Activated CD4-positive, alpha-beta T cell treated with anti-CD3 and anti-CD28 coated beads for 4 hours (primary cell): ENCODE results near the gene CTNND2.

ENCODE experiments used
- DNase-seq, 2 donors: peaks; one replicate each; pipeline ENCODE4 v3.0.0-alpha.2; 2020

Gene CTNND2

DNA sequence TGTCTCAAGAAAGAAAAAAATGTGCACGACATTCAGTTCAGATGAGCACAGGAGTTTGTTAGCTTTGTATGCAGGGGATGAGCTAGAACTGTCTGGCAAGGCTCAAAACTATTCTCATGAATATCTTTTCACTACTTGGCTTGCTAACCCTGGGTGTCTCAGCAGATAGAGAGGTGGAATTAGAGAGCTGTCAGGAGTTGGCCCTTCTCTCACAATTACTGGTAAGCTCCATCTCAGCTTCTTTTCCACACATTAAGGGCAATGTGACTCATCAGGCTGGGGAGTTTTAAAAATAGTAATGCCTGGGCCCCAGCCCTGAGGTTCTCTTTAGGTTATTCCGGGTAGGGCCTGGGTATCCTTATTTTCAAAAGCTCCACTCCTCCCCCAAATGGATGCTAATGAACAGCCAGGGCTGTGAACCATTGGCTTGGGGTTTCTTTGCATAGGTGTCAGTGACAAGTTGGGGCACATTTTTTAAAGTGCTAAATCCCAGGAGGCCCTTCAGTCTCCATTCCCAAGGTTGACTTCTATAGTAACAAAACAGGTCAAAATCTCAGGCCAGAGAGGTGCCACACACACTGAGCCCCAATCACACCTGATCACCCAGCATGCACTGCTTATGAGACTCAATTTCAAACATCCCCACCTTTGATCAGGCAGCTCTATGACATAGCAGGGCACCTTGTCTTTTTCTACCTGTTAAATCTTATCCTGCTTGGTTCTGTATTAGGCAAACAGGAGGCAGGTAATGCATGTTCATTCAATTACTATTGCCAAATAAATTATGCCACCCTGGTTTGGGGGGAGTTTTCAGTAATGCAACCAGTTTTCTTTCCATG is 903.5 kb downstream of the CTNND2 start:
- DNase-seq = no peak

DNA sequence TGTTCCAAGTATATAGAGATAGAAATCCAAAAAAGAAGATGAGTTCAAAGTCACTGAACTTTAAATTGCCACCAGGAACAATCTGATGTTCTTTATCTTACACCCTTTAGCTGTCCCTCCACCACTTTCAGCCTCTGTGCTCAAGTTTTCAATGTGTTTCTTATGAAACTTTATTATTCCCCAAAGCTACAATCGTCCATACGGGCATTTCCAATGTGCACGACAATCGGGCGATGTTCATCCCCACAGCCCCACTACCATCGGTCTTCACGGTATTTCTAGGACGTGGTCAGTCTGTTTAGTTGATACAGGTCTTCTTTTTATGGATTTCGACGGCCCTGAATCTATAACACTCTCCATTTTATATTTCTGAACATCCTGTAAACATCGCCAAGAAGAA is 904.5 kb downstream of the CTNND2 start:
- DNase-seq = no peak

DNA sequence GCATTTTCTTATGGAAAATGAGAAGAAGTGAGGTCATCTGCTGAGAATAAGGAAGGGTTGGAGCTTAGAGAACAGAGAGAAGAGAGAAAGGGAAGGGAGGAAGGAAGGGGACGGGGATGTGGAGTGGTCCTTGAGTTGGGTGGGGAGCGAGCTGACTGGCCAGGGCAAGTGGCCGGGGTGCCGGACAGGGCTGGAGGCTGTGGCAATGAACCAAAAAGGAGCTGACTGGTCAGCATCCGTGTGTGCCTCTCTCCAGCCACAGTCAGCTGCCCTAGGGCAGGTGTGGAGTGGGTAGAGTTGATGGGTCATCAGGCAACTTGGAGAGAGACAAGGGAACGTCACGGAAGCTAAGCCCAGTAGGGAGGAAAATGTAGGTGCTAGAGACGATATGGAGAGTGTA is 908.4 kb downstream of the CTNND2 start:
- no peak for DNase-seq

DNA sequence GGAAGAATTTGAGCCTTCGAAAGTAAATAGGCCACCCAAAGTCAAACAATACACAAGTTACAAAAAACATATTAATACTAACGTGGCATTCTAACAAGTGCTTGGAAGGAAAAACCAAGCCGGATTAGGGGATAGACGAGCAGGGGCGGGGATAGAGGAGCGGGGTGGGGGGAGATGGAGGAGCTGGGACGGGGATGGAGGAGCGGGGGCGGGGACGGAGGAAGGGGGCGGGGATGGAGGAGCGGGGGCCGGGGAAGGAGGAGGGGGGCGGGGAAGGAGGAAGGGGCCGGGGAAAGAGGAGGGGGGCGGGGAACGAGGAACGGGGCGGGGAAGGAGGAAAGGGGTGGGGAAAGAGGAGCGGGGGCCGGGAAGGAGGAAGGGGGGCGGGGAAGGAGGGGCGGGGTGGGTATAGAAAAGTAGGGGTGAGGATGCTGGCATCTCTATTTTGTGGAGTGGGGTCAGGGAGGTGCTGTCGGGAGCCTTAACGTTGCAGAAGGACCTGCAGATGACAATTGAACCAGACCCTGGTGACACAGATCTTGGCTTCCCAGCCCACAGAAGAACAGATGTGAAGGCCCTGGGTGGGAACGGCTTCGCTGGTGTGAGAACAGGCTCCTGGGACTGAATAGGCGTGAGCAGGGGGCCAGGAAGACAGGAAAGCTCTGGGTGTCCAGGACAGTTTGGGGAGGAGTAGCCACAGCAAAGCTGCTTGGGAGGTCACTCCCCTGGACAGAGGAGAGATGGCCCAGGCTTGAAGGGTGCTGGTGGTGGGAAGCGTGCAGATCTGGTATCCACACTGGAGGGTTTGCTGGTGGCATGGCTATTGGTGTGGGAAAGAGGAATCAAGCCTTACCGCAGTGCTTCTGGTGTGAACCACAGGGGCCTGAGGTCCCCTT is 909.9 kb downstream of the CTNND2 start:
- DNase-seq = no peak

DNA sequence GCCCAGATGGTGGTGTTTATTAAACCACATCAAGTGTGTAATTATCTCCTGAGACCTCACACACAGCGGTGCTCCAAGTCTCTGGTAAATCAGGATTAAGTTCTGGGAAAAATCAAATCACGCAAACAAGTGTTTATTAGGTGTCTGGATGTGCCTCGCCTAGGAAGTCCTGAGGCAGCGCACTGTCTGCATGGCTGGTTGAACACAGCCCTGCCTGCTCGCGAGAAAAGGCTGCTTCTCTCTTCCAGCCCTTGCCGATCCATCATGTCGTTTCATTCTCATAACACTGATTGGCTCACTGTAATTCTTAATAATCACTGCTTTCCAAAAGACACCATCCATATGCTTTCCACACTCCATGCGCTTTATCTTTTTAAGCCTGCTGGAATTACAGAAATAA is 913.6 kb downstream of the CTNND2 start:
- no peak for DNase-seq

DNA sequence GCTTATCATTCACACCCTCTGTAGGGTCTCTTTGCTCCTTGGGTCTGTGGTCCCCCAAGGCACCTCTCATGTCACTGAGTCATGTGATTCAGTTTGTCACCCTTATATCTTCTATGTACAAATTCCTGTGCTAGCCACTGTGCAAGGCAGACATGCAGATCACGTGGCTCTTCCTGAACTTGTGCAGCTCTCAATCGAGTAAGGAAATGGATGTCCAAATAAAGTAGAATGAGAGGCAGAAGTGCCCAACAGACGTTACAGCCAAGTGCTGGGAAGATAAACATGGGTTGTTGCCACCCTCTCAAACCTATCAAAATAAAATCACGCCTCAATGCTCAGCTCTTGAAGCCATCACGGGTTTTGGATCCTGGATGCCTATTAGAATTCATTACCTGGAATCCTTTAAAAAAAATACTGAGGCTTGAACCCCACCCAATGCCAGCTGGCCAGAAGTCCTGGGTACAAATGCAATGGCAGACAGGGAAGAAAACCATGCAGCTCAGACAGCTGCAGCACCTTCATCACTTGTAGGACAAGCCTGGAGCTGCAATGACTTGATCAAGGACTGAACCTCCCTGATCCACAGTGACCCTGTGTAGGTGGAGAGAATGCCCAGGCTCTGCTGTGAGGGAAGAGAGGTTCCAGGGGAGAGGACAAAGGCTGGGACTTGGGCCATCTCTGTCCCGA is 914.5 kb downstream of the CTNND2 start:
- DNase-seq = no peak

DNA sequence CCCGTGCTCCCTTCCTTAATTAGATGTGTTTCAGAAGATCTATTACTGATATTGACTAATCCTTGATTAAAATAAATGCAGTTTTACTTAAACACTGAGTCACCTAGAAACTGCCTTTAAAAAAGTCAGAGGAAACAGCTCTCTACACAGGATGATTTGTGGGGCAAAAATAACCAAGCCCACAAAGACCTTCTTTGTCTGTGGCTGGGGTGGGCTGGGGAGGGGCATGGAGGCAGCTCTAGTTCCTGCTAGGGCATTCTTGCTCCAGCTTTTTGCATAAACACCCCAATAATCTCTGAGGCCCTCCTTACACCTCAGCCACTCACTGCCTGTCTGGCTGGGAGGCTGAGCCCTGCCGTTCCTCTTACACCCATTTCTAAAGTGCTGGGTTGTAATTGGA is 915.6 kb downstream of the CTNND2 start:
- DNase-seq = no peak

DNA sequence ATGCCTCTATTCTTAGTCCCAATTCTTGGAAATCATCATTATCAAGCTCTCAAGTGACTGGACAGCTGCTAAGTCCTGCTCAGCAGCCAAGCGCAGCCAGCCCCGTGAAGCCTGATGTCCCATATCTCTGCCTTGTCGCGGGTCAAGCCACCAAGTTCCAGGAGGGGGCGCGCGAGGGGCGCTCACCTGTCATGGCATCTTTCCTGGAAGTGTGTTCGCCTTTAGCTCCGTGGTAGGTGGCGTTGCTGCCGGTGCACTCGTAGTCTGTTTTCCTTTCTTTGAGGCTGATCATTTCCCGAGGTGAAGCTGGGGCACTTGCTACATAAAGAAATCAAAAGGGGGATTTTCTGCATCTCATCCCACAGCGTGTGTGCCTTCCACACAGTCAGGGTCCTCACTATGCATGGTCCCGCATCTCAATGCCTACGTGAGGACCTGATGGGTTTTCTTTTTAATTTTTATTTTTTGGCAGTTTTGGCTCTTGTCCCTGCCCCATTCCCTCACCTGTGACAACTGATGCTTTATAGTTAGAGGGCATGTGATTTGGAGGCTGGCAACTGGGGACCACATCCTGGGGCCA is 916.2 kb downstream of the CTNND2 start:
- DNase-seq = peak; percentile 34 to 50

DNA sequence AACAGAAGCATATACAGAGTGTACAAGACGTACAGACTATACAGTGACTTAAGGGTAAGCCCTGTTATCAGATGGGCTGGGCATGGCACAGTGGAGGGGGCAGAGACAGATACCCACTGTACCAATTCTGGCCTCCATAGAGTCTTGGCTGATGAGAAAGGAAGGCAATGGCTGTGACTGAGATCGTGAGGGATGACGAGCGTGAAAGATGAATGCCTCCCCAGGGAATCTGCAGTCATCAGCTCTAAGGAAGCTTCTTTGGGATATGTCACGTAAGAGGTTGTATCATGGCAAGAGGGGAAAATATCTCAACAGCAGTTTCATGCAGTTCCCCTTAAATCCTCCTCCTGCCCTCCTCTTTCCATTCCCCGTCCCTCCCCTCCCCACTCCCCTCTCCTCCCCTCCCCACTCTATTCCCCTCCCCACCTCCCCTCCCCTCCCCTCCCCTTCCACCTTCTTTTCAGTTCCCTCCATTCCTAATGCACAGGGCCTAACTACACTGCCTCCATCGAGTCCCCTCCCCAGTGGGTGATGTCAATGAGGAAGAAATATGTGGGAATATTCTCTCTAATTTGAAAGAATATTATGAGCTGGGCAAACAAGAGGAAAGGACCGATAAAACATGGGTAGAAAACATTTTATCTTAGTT is 916.8 kb downstream of the CTNND2 start:
- DNase-seq = no peak

DNA sequence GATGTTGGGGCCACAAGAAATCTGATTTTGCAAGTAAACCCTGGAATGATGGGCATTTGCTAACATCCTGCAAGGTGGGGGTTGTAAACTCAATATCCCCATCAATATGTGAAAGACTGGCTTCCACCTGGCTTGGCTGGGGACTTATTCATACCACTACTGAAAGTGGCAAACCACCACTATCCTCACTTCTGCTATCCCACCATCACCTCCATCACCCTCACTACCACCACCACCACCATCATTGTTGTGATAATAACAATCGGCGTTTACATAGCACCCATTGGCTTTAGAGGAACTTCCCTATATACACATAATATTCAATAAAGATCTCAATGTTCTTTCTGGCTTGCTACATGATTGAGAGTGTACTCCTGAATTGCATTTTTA is 918.5 kb downstream of the CTNND2 start:
- DNase-seq = no peak

DNA sequence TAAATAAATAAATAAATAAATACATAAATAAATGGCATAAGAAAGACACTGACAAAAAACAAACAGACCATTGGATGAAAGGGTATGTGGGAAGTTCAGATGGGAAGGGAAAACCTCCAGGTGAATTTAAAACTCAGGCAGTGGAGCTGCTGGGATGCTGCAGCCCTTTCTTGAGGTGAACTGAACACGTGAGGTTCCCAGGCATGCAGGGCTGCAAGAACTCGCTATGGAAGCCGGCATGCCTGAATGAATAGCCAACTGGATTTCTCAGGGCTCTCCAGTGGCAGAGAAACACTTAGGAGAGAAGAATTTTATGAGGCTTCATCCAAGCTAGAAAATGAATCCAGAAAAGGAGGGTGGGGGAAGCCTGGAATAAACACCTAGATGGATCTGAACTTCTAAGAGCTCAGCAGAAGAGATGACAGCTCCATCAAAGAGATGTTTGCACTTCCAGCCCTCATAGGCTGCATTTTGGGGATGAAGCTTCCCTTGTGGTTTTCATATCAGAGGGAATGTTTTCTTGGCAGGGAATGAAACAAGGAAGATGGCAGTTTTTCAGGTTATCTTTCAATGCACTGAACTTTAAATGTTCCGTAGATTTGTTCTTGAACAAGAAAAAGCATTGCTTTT is 919.0 kb downstream of the CTNND2 start:
- no peak for DNase-seq

DNA sequence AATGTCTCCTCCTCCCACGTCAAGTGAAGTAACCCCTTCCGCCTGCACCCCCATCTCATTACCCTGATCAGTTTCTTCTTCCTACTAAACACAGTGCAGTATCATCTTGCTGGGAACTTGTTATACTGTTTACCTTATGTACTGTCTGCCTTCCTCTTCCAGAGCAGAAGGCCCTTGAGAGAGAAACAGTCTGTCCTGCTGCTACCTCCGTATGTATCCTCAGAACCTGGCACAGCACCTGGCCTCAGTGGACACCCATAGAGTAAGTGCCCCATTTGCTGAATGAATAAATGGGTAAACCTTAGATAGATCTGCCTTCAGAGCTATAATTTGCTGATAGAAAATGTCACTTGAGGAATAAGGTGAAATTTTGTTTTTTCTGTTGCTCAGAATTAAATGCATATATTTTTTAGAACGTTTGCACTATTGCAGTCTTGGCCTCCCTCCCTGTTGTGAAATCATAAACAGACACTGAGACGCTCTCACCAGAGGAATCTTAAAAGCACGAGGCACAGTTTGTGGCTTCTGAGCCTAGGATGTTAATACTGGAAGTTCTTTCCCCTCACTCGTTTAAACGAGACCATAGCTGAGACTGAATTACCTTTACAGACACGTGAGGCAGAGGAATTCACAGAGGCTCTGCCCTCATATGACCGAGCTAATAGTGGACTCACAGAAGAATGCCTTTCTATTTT is 920.1 kb downstream of the CTNND2 start:
- DNase-seq = no peak

DNA sequence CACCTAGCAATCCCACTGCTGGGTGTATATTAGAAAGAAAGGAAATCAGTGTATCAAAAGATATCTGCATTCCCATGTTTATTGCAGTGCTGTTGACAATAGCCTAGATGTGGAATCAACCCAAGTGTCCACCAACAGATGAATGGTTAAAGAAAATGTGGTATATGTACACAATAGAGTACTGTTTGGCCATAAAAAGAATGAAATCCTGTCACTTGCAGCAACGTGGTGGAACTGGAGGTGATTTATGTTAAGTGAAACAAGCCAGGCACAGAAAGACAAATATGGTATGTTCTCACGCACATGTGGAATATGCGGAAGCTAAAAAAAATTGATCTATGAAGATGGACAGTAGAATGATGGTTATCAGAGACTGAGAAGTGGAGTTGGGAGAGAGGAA is 921.6 kb downstream of the CTNND2 start:
- DNase-seq = no peak

DNA sequence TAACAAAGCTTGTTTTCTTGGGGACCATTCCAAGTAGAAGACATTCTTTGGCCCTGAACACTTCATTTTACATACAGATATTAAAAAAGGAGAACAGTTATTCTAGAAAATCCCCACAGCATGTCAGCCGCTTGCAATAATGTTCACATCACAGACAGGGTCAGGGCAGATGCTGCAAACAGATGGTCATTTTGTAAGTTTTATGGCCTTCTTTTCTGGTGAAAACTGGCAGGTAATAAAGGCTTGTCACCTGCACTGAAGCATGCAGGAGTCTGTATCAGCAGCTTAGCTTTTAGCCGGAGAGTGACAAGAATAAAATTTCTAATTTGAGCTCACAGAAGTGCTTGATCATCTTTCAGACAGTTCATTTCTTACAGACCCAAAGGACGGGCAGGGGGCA is 922.3 kb downstream of the CTNND2 start:
- no peak for DNase-seq

DNA sequence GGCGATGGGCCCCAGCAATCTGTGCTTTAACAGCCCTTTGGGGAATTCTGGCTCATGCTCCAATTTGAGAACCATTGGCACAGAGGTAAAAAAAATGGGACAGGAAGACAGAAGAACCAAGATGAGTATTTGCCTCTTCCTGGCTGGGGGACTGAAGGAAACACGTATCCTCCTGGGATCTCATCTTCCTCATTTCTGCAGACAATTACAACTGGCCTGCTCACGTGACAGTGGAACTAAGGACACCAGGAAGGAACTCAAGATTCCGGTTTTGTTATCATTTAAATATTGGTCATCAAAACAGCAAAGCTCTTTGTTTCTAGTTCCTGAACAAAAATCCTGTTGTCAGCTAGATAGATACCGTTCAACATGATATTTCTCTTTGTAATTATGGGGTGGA is 927.2 kb downstream of the CTNND2 start:
- DNase-seq = no peak

DNA sequence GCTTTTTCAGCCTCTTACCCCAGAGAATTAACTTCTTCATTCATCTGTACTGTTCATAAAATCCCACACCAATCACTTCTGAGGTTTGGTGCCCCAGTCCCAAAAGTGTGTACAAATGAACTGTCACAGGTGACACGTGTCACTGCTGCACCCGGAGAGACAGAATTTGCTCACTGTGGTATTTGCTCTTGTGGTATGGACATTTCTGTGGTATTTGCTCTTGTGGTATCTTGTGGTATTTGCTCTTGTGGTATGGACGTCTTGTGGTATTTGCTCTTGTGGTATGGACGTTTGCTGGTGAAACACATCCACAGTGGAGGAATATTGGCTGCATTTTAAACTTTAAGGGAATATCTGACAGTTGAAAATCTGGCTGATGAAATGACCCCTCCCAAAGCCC is 928.3 kb downstream of the CTNND2 start:
- DNase-seq = no peak

DNA sequence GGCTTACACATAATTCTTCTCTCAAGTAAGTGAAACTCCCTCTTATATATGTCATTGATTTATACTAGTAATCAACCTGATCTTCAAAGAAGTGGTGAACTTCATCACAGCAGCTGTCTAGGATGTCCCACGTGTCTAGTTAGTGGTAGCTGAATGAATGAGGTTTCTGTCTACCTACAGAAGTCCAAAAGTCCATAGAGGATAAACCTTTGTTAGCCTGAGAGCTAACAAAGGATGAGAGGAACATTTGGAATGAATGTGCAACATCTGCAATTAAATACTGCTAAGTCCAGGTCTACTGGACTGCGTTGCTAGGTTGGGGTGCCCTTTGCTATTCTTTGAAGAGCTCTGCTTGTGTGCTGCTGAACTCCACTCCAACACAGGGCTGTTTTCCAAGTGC is 929.4 kb downstream of the CTNND2 start:
- no peak for DNase-seq

DNA sequence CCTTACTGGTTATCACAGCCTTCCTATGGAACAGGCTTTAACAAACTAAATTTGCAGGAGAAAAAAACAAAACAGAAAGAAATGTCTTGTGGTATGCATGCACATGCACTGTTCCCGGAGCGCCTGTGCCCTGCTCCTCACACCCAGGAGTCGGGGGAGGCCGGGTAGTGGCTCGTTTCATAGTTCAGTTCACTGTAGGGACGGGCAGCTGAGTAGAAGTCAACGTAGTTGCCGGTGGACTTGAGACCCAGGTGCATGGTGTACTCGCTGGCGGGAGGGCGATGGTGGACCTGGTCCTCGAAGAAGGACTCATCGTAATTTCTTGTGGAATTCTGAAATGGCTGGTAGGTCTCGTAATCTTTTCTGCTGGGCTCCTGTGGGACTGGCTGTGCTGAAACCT is 930.9 kb downstream of the CTNND2 start:
- DNase-seq = no peak

DNA sequence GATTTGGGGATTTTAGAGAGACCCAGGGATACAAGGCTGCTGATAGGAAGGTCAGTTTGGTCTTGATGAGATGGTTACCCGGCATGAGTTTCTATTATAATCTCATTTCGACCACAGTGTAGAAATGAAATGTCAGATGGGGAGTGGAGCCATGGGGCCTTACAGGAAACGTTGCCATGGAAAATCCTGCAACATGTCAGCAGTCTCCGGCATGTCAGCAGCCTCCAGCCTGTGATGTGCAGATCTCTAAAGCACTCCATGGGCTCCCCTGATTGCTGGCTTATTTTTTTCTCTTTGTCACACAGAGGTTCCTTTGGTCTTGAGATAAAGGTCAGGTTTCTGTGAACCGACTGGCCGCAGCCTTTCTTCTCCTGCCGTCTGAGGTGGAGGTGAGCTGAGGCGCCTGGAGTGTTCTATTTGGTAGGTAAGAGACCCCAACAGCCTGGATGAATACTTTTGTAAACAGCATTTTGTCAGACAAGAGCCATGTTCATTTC is 934.5 kb downstream of the CTNND2 start:
- DNase-seq = no peak

DNA sequence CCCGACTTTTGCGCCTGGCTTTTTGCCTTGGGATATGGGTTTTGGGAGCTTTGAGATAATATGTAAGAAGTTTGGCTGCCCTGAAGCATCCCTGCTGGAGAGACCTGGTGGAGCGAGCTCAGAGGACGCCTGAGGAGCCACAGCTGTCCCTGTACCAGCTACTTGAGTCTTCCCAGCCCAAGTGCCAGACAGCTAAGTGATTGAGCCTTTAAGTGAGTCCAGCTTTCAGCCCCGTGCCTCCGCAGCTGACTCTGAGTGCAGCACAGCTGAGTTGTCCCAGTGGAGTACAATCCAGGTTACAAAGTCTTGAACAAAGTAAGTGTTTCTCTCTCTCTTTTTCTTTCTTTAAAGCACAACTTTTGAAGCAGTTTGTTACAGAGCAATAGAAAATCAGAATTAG is 939.4 kb downstream of the CTNND2 start:
- no peak for DNase-seq

DNA sequence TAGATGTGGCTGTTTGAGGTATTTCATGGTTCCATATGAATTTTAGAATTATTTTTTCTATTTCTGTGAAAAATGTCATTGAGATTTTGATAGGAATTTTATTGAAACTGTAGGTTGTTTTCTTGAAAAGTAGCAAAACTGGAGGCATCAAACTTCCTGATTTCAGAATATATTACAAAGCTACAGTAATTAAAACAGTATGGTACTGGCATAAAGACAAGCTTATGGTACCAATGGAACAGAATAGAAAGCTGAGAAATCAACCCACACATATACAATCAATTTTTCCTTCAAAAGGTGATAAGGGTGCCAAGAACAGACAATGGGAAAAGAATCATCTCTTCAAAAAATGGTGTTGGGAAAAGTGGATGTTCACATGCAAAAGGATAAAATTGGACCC is 945.5 kb downstream of the CTNND2 start:
- DNase-seq = no peak
